Natural killer cell (primary cell): ENCODE measurements around the gene MB21D2. TPM values are rescaled to one million over a fixed set of nuclear protein-coding genes. Genes with fewer than 3 reads are reported as not detected.

Experiments used
- ATAC-seq, 3 donors: fragments of 150-1000 bp in 2 of 3; fragments of 200-7000 bp in 1 of 3; cut with Tn5 transposase; 1 replicate in 1 of 3; 2 replicates in 2 of 3; pipeline ENCODE4 v1.10.0; 2021; ENCODE audit warnings: mild to moderate bottlenecking in 2 of 3, moderate library complexity in 2 of 3
- DNase-seq, 2 donors: peaks; one replicate each; pipeline versions ENCODE4 v3.0.0 to v3.0.0-alpha.2; 2013 to 2021; ENCODE audit warnings: mixed read lengths in 1 of 2
- H3K27ac ChIP-seq: one replicate; pipeline ENCODE4 v1.5.1; 2013; ENCODE audit warnings: mild to moderate bottlenecking, low read length
- H3K27me3 ChIP-seq: one replicate; pipeline ENCODE4 v1.6.1; 2013; ENCODE audit warnings: low read length; ENCODE audit not compliant: control insufficient read depth, insufficient read depth
- H3K36me3 ChIP-seq: one replicate; pipeline ENCODE4 v1.6.1; 2013; ENCODE audit warnings: low read length; ENCODE audit not compliant: control insufficient read depth, insufficient read depth
- H3K4me1 ChIP-seq: one replicate; pipeline ENCODE4 v1.6.1; 2013; ENCODE audit warnings: low read length; ENCODE audit not compliant: control insufficient read depth, insufficient read depth
- H3K4me3 ChIP-seq: one replicate; pipeline ENCODE4 v1.5.1; 2013; ENCODE audit warnings: low read length
- H3K9me3 ChIP-seq: one replicate; pipeline ENCODE4 v1.6.1; 2013; ENCODE audit warnings: low read length; ENCODE audit not compliant: control insufficient read depth, insufficient read depth
- H3K27ac Mint-ChIP-seq, 2 donors: one replicate each; pipeline ENCODE4 v1.8.0; 2022; ENCODE audit warnings: mild to moderate bottlenecking in 2 of 2, mixed read lengths in 2 of 2, moderate library complexity in 1 of 2
- H3K27me3 Mint-ChIP-seq, 2 donors: one replicate each; pipeline ENCODE4 v1.8.0; 2022; ENCODE audit warnings: low read depth in 2 of 2, mixed read lengths in 2 of 2
- H3K36me3 Mint-ChIP-seq: one replicate; pipeline ENCODE4 v1.8.0; 2022; ENCODE audit warnings: mixed read lengths
- H3K4me1 Mint-ChIP-seq, 2 donors: one replicate each; pipeline ENCODE4 v1.8.0; 2022; ENCODE audit warnings: mixed read lengths in 2 of 2
- H3K4me3 Mint-ChIP-seq: one replicate; pipeline ENCODE4 v1.8.0; 2022; ENCODE audit warnings: mild to moderate bottlenecking, moderate library complexity, mixed read lengths
- H3K9me3 Mint-ChIP-seq, 2 donors: one replicate each; pipeline ENCODE4 v1.8.0; 2022; ENCODE audit warnings: mixed read lengths in 2 of 2
- WGBS: methylation state at CpG from one replicate; pipeline ENCODE4 v1.1.7; 2013; ENCODE audit warnings: missing lambda C conversion rate; ENCODE audit not compliant: insufficient coverage; 5-methylcytosine and 5-hydroxymethylcytosine counted together
- intact Hi-C: fragments of 100-400 bp; cut with micrococcal nuclease; formaldehyde crosslinking; loops from one replicate; pipeline ENCODE4 v1.14.2; 2022
- total RNA-seq, 4 donors: library from RNA; stranded (reverse); fragments of 120-200 nt in 1 of 4; gene quantifications; one replicate each; pipeline versions ENCODE4 v1.2.3 to v1.2.4, GENCODE V29; 2013 to 2022
- TF ChIP-seq, protein P1 (sequence below): fragments of 200-600 bp; IDR thresholded peaks from one replicate; pipeline ENCODE4 v1.8.0; 2022; ENCODE audit warnings: antibody characterized with exemption

The MB21D2 gene
- total RNA-seq, 3 donors from 2014 or later (not counting 1 experiment from before 2014, with no cell fraction given): 0.19 to 0.45 (median 0.27) TPM

GRCh38 chr3:192905980-192906678, 11.5 kb downstream of the MB21D2 start:
- Mint-ChIP-seq H3K27me3 (peaks cover 0 to 2% of the 10 kb centered on the region in 2 donors), H3K4me3 (no peak overlapping the region), H3K9me3 (no peaks in the 10 kb centered on the region), H3K36me3 (no peaks in the 10 kb centered on the region), H3K27ac (no peak overlapping the region), H3K4me1 (no peaks in the 10 kb centered on the region)
- no peak for ATAC-seq
- Histone ChIP-seq H3K9me3 (no peaks in the 10 kb centered on the region), H3K27ac (no peak overlapping the region), H3K4me3 (no peak overlapping the region), H3K4me1 (no peaks in the 10 kb centered on the region), H3K36me3 (no peaks in the 10 kb centered on the region), H3K27me3 (no peaks in the 10 kb centered on the region)
- no peak for DNase-seq
- intact Hi-C loops: no loop called here
- WGBS: 79% methylated on average over 3 of the region's 3 CpGs
- TF ChIP-seq, protein P1, sequence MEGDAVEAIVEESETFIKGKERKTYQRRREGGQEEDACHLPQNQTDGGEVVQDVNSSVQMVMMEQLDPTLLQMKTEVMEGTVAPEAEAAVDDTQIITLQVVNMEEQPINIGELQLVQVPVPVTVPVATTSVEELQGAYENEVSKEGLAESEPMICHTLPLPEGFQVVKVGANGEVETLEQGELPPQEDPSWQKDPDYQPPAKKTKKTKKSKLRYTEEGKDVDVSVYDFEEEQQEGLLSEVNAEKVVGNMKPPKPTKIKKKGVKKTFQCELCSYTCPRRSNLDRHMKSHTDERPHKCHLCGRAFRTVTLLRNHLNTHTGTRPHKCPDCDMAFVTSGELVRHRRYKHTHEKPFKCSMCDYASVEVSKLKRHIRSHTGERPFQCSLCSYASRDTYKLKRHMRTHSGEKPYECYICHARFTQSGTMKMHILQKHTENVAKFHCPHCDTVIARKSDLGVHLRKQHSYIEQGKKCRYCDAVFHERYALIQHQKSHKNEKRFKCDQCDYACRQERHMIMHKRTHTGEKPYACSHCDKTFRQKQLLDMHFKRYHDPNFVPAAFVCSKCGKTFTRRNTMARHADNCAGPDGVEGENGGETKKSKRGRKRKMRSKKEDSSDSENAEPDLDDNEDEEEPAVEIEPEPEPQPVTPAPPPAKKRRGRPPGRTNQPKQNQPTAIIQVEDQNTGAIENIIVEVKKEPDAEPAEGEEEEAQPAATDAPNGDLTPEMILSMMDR: no peak

- TF ChIP-seq, protein P1: no peak
- Histone ChIP-seq H3K27ac (no peak overlapping the region), H3K9me3 (no peaks in the 10 kb centered on the region), H3K4me3 (no peak overlapping the region), H3K36me3 (no peaks in the 10 kb centered on the region), H3K4me1 (no peaks in the 10 kb centered on the region), H3K27me3 (no peaks in the 10 kb centered on the region)
- WGBS: 91% methylated on average over 10 of the region's 10 CpGs
- peaks cover 1 to 2% of the 10 kb centered on the region in 2 donors for H3K4me1 Mint-ChIP-seq
- DNase-seq: no peak
- ATAC-seq: no peak
- no peaks in the 10 kb centered on the region for H3K36me3 Mint-ChIP-seq
- H3K4me3 Mint-ChIP-seq: no peak overlapping the region
- no peaks in the 10 kb centered on the region for H3K9me3 Mint-ChIP-seq
- H3K27me3 Mint-ChIP-seq: peaks cover 0 to 2% of the 10 kb centered on the region in 2 donors
- intact Hi-C loops: no loop called here
- H3K27ac Mint-ChIP-seq: no peak overlapping the region
These were observed 12.9 kb downstream of the MB21D2 start for GRCh38 chr3:192904632-192905289.

- intact Hi-C loops: no loop called here
- no peaks in the 10 kb centered on the region for H3K36me3 Mint-ChIP-seq
- H3K9me3 Mint-ChIP-seq: peaks cover 0 to 3% of the 10 kb centered on the region in 2 donors
- no peak for ATAC-seq
- Histone ChIP-seq H3K4me1 (peaks cover 6% of the 10 kb centered on the region), H3K27ac (no peak overlapping the region), H3K36me3 (no peaks in the 10 kb centered on the region), H3K27me3 (no peaks in the 10 kb centered on the region), H3K9me3 (no peaks in the 10 kb centered on the region), H3K4me3 (no peak overlapping the region)
- H3K4me1 Mint-ChIP-seq: peaks cover 12 to 17% of the 10 kb centered on the region in 2 donors
- H3K27ac Mint-ChIP-seq: no peak overlapping the region
- H3K27me3 Mint-ChIP-seq: peaks cover 0 to 2% of the 10 kb centered on the region in 2 donors
- DNase-seq: no peak
- no peak overlapping the region for H3K4me3 Mint-ChIP-seq
- TF ChIP-seq, protein P1: no peak
- WGBS: 95% methylated on average over 4 of the region's 4 CpGs
These were observed 15.1 kb downstream of the MB21D2 start for GRCh38 chr3:192902549-192902948.
